ENCODE data around the gene NT5C3A. TPM values are rescaled to one million over a fixed set of nuclear protein-coding genes. Genes with fewer than 3 reads are reported as not detected.
"Not testable (repeated sequence)": the region's sequence is repeated elsewhere in the genome, so short reads cannot be mapped to it uniquely, and the experiment has no call there.

NT5C3A gene
- total and polyA plus RNA-seq, 7 experiments from 2014 or later: 36.6 to 64.8 (median 48.5) TPM

- H3K36me3 Mint-ChIP-seq; H3K27ac ChIP-seq (ENCODE audit: low read depth, low read length); POLR2A ChIA-PET; H3K9me3 Mint-ChIP-seq; CTCF ChIA-PET; H3K4me1 ChIP-seq (ENCODE audit: control insufficient read depth in 2 of 2, insufficient read depth in 2 of 2, low read length in 2 of 2); H3K9me3 ChIP-seq (ENCODE audit: control insufficient read depth in 2 of 3, low read length in 3 of 3); H3K4me3 Mint-ChIP-seq; H3K4me3 ChIP-seq (ENCODE audit: low read length); DNase-seq; H3K36me3 ChIP-seq (ENCODE audit: control insufficient read depth in 2 of 3, insufficient read depth in 3 of 3, low read length in 3 of 3); intact Hi-C loops (cut with micrococcal nuclease); H3K27me3 ChIP-seq (ENCODE audit: control insufficient read depth in 2 of 2, insufficient read depth in 2 of 2, low read length in 2 of 2); ATAC-seq; H3K27ac Mint-ChIP-seq: not testable (repeated sequence)
- Mint-ChIP-seq H3K27me3 (peaks cover 0 to 14% (median 10%) of the 10 kb centered on the region in 5 donors), H3K4me1 (peaks cover 5 to 13% (median 8%) of the 10 kb centered on the region in 7 donors)
Observed at GRCh38 chr7:33003111-33003510, 59.5 kb downstream of the NT5C3A start.

GRCh38 chr7:32999380-32999779 lies 63.2 kb downstream of the NT5C3A start:
- H3K4me3 ChIP-seq (ENCODE audit: low read length); H3K27ac ChIP-seq (ENCODE audit: low read depth, low read length); H3K9me3 ChIP-seq (ENCODE audit: control insufficient read depth in 2 of 3, low read length in 3 of 3); POLR2A ChIA-PET; intact Hi-C loops (cut with micrococcal nuclease); H3K4me1 ChIP-seq (ENCODE audit: control insufficient read depth in 2 of 2, insufficient read depth in 2 of 2, low read length in 2 of 2); H3K36me3 ChIP-seq (ENCODE audit: control insufficient read depth in 2 of 3, insufficient read depth in 3 of 3, low read length in 3 of 3); H3K36me3 Mint-ChIP-seq; H3K27ac Mint-ChIP-seq; ATAC-seq; H3K9me3 Mint-ChIP-seq; DNase-seq; H3K27me3 ChIP-seq (ENCODE audit: control insufficient read depth in 2 of 2, insufficient read depth in 2 of 2, low read length in 2 of 2): not testable (repeated sequence)
- Mint-ChIP-seq H3K4me1 (peaks cover 5 to 13% (median 8%) of the 10 kb centered on the region in 7 donors), H3K4me3 (peak overlapping the region in 1 of 10 donors; percentile 21), H3K27me3 (peaks cover 9 to 19% (median 14%) of the 10 kb centered on the region in 5 donors)
- CTCF ChIA-PET: interaction anchor here (0.6 kb wide), 1 partner anchor 50 kb away, joined by 3 read pairs; no protein-coding TSS in a partner anchor

GRCh38 chr7:32998361-32999171 lies 64.0 kb downstream of the NT5C3A start:
- ATAC-seq: peak; percentile 52
- H3K4me3 ChIP-seq (ENCODE audit: low read length); H3K27ac ChIP-seq (ENCODE audit: low read depth, low read length); H3K9me3 Mint-ChIP-seq; intact Hi-C loops (cut with micrococcal nuclease); H3K4me1 ChIP-seq (ENCODE audit: control insufficient read depth in 2 of 2, insufficient read depth in 2 of 2, low read length in 2 of 2); CTCF ChIA-PET; H3K36me3 ChIP-seq (ENCODE audit: control insufficient read depth in 2 of 3, insufficient read depth in 3 of 3, low read length in 3 of 3); H3K27me3 ChIP-seq (ENCODE audit: control insufficient read depth in 2 of 2, insufficient read depth in 2 of 2, low read length in 2 of 2); H3K36me3 Mint-ChIP-seq; H3K9me3 ChIP-seq (ENCODE audit: control insufficient read depth in 2 of 3, low read length in 3 of 3); POLR2A ChIA-PET: not testable (repeated sequence)
- Mint-ChIP-seq H3K27ac (peak overlapping the region in 1 of 9 donors; percentile 43), H3K4me3 (peak overlapping the region in 8 of 10 donors; percentile 14 to 63 (median 50)), H3K27me3 (peaks cover 9 to 19% (median 14%) of the 10 kb centered on the region in 5 donors), H3K4me1 (peaks cover 5 to 13% (median 8%) of the 10 kb centered on the region in 7 donors)
- peak in 3 of 9 donors; percentile 10 to 18 (median 16) for DNase-seq

DNA sequence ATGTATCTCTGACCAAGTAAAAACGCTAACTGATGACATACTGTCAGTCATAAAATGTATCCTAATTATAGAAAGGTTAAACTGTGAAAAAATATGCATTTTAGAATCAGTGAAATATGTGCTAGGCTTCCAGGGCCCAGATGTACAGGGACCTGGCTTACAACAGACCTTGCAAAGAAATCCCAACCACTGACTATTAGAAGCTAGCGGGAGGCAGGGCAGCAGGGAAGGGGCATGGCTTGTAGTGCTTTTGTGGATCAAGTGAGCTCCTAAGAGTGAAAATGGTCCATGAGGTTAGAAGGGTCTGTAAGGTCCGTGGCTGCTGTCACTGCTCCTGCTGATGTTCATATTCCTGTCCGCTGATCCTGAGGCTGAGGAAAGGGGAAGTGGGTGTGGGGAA lies 64.6 kb downstream of the NT5C3A start:
- Mint-ChIP-seq H3K27me3 (peaks cover 9 to 19% (median 14%) of the 10 kb centered on the region in 5 donors), H3K4me3 (peak overlapping the region in 2 of 10 donors; percentile 46 to 61), H3K4me1 (peaks cover 5 to 18% (median 12%) of the 10 kb centered on the region in 7 donors)
- CTCF ChIA-PET; H3K27me3 ChIP-seq (ENCODE audit: control insufficient read depth in 2 of 2, insufficient read depth in 2 of 2, low read length in 2 of 2); H3K36me3 Mint-ChIP-seq; H3K9me3 ChIP-seq (ENCODE audit: control insufficient read depth in 2 of 3, low read length in 3 of 3); ATAC-seq; H3K9me3 Mint-ChIP-seq; H3K4me3 ChIP-seq (ENCODE audit: low read length); H3K36me3 ChIP-seq (ENCODE audit: control insufficient read depth in 2 of 3, insufficient read depth in 3 of 3, low read length in 3 of 3); POLR2A ChIA-PET; H3K27ac Mint-ChIP-seq; intact Hi-C loops (cut with micrococcal nuclease); H3K4me1 ChIP-seq (ENCODE audit: control insufficient read depth in 2 of 2, insufficient read depth in 2 of 2, low read length in 2 of 2); DNase-seq; H3K27ac ChIP-seq (ENCODE audit: low read depth, low read length): not testable (repeated sequence)

- H3K36me3 ChIP-seq (ENCODE audit: control insufficient read depth in 2 of 3, insufficient read depth in 3 of 3, low read length in 3 of 3); H3K9me3 ChIP-seq (ENCODE audit: control insufficient read depth in 2 of 3, low read length in 3 of 3); DNase-seq; H3K4me1 ChIP-seq (ENCODE audit: control insufficient read depth in 2 of 2, insufficient read depth in 2 of 2, low read length in 2 of 2); POLR2A ChIA-PET; H3K27me3 ChIP-seq (ENCODE audit: control insufficient read depth in 2 of 2, insufficient read depth in 2 of 2, low read length in 2 of 2); H3K36me3 Mint-ChIP-seq; H3K27ac ChIP-seq (ENCODE audit: low read depth, low read length); intact Hi-C loops (cut with micrococcal nuclease); CTCF ChIA-PET; ATAC-seq; H3K4me3 ChIP-seq (ENCODE audit: low read length); H3K9me3 Mint-ChIP-seq: not testable (repeated sequence)
- H3K4me3 Mint-ChIP-seq: peak overlapping the region in 6 of 10 donors; percentile 5 to 52 (median 38)
- peak overlapping the region in 1 of 9 donors; percentile 72 for H3K27ac Mint-ChIP-seq
- H3K27me3 Mint-ChIP-seq: peaks cover 5 to 18% (median 11%) of the 10 kb centered on the region in 5 donors
- H3K4me1 Mint-ChIP-seq: peaks cover 0 to 37% (median 17%) of the 10 kb centered on the region in 7 donors
Observed at GRCh38 chr7:32992750-32993149, 69.8 kb downstream of the NT5C3A start.

DNA sequence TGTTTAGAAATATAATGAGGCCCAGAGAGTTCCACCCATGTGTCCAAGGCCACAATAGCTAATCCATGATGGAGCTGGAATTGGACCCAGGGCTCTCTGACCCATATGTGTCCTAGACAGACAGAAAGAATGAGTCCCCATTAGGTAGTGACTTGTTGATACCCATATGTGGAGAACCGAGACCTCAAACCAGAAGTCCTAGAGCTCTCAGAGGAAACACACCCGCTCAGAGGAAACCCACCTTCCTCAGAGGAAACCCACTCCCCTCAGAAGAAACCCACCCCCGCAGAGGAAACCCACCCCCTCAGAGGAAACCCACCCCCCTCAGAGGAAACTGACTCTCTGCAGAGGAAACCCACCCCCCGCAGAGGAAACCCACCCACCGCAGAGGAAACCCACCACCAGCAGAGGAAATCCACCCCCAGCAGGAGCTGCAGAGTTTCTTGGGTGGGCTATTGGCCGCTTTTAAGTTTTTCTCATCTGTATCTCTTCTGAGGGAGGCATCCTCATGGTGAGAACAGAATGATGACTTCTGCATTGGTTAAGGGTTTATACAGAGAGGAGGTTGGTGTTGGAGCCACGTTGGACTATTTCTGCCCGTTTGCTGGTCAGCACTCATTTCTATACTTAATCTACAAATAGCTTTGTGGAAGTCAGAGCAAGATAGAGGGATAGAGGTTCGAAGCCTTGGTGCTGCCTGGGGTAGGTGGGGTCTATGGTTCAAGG lies 70.4 kb downstream of the NT5C3A start:
- H3K27ac ChIP-seq (ENCODE audit: low read depth, low read length); DNase-seq; H3K36me3 Mint-ChIP-seq; CTCF ChIA-PET; H3K4me3 ChIP-seq (ENCODE audit: low read length); H3K36me3 ChIP-seq (ENCODE audit: control insufficient read depth in 2 of 3, insufficient read depth in 3 of 3, low read length in 3 of 3); H3K27me3 ChIP-seq (ENCODE audit: control insufficient read depth in 2 of 2, insufficient read depth in 2 of 2, low read length in 2 of 2); H3K9me3 Mint-ChIP-seq; H3K4me1 ChIP-seq (ENCODE audit: control insufficient read depth in 2 of 2, insufficient read depth in 2 of 2, low read length in 2 of 2); POLR2A ChIA-PET; H3K9me3 ChIP-seq (ENCODE audit: control insufficient read depth in 2 of 3, low read length in 3 of 3); intact Hi-C loops (cut with micrococcal nuclease); H3K27ac Mint-ChIP-seq: not testable (repeated sequence)
- H3K4me3 Mint-ChIP-seq: peak overlapping the region in 6 of 10 donors; percentile 3 to 52 (median 38)
- ATAC-seq: peak; percentile 20
- H3K27me3 Mint-ChIP-seq: peaks cover 5 to 18% (median 11%) of the 10 kb centered on the region in 5 donors
- H3K4me1 Mint-ChIP-seq: peaks cover 0 to 37% (median 16%) of the 10 kb centered on the region in 7 donors

Measured in naive thymus-derived CD4-positive, alpha-beta T cell (primary cell).